ENCODE results near the gene NPEPL1. TPM values are rescaled to one million over a fixed set of nuclear protein-coding genes. Genes with fewer than 3 reads are reported as not detected.
"Not testable (repeated sequence)": the region's sequence is repeated elsewhere in the genome, so short reads cannot be mapped to it uniquely, and the experiment has no call there.

Gene NPEPL1
- total RNA-seq, 6 donors from 2014 or later, result 19.4 to 198 (median 50.9) TPM

- ATAC-seq (ENCODE audit: low FRiP score in 2 of 2), result no peak
- DNase-seq, result no peak
- WGBS, 2 donors, result 84 to 86% methylated on average over 28 of the region's 28 CpGs
Observed at GRCh38 chr20:58755766-58756449, 63.3 kb downstream of the NPEPL1 start.

GRCh38 chr20:58756450-58756775 lies 63.8 kb downstream of the NPEPL1 start:
- Histone ChIP-seq H3K9me3 (no peaks in the 10 kb centered on the region), H3K4me3 (no peak overlapping the region), H3K27me3 (no peaks in the 10 kb centered on the region), H3K27ac (no peak overlapping the region), H3K4me1 (no peaks in the 10 kb centered on the region), H3K36me3 (no peaks in the 10 kb centered on the region)
- TF ChIP-seq EP300 (IDR thresholded peaks at IDR 0.05) (no peak), CTCF (IDR thresholded peaks at IDR 0.05) (no peak), POLR2AphosphoS5 (IDR thresholded peaks at IDR 0.05) (no peak), POLR2A (IDR thresholded peaks at IDR 0.05) (no peak)
- 78 to 86% methylated on average over 7 of the region's 7 CpGs for WGBS, 2 donors
- DNase-seq (no peak), ATAC-seq (ENCODE audit: low FRiP score in 2 of 2) (no peak)

More at GRCh38 chr20:58755766-58756449, 63.3 kb downstream of the NPEPL1 start:
- Histone ChIP-seq H3K9me3 (no peaks in the 10 kb centered on the region), H3K4me3 (no peak overlapping the region), H3K36me3 (no peaks in the 10 kb centered on the region), H3K4me1 (no peaks in the 10 kb centered on the region), H3K27me3 (no peaks in the 10 kb centered on the region), H3K27ac (no peak overlapping the region)
- TF ChIP-seq POLR2AphosphoS5 (IDR thresholded peaks at IDR 0.05), result no peak
- no peak for TF ChIP-seq EP300 (IDR thresholded peaks at IDR 0.05)
- TF ChIP-seq CTCF (IDR thresholded peaks at IDR 0.05), result no peak
- no peak for TF ChIP-seq POLR2A (IDR thresholded peaks at IDR 0.05)

GRCh38 chr20:58757647-58758046 lies 65.0 kb downstream of the NPEPL1 start:
- not testable (repeated sequence) for H3K27ac ChIP-seq; H3K27me3 ChIP-seq; H3K36me3 ChIP-seq; ATAC-seq (ENCODE audit: low FRiP score in 2 of 2); H3K4me1 ChIP-seq; H3K9me3 ChIP-seq; DNase-seq; H3K4me3 ChIP-seq
- 91 to 94% methylated on average over 5 of the region's 5 CpGs for WGBS, 2 donors

- DNase-seq (no peak), ATAC-seq (ENCODE audit: low FRiP score in 2 of 2) (no peak)
- TF ChIP-seq EP300 (IDR thresholded peaks at IDR 0.05) (no peak), POLR2A (IDR thresholded peaks at IDR 0.05) (no peak), CTCF (IDR thresholded peaks at IDR 0.05) (no peak), POLR2AphosphoS5 (IDR thresholded peaks at IDR 0.05) (no peak)
- H3K36me3 ChIP-seq, result no peaks in the 10 kb centered on the region
- no peaks in the 10 kb centered on the region for H3K4me1 ChIP-seq
- no peaks in the 10 kb centered on the region for H3K27me3 ChIP-seq
- no peak overlapping the region for H3K27ac ChIP-seq
- H3K9me3 ChIP-seq, result no peaks in the 10 kb centered on the region
- 81 to 95% methylated on average over 3 of the region's 3 CpGs for WGBS, 2 donors
- no peak overlapping the region for H3K4me3 ChIP-seq
Observed at GRCh38 chr20:58759947-58760346, 67.3 kb downstream of the NPEPL1 start.

- WGBS, 2 donors, result 78 to 79% methylated on average over 3 of the region's 3 CpGs
- no peak overlapping the region for H3K27ac ChIP-seq
- no peaks in the 10 kb centered on the region for H3K27me3 ChIP-seq
- ATAC-seq (ENCODE audit: low FRiP score in 2 of 2), result no peak
- no peak for DNase-seq
- no peaks in the 10 kb centered on the region for H3K4me1 ChIP-seq
- TF ChIP-seq CTCF (IDR thresholded peaks at IDR 0.05), result no peak
- no peak for TF ChIP-seq POLR2A (IDR thresholded peaks at IDR 0.05)
- TF ChIP-seq EP300 (IDR thresholded peaks at IDR 0.05), result no peak
- TF ChIP-seq POLR2AphosphoS5 (IDR thresholded peaks at IDR 0.05), result no peak
- no peaks in the 10 kb centered on the region for H3K9me3 ChIP-seq
- no peaks in the 10 kb centered on the region for H3K36me3 ChIP-seq
- H3K4me3 ChIP-seq, result no peak overlapping the region
Observed at GRCh38 chr20:58760856-58761255, 68.3 kb downstream of the NPEPL1 start.
